ENCODE results near the gene TESK1.

DNA sequence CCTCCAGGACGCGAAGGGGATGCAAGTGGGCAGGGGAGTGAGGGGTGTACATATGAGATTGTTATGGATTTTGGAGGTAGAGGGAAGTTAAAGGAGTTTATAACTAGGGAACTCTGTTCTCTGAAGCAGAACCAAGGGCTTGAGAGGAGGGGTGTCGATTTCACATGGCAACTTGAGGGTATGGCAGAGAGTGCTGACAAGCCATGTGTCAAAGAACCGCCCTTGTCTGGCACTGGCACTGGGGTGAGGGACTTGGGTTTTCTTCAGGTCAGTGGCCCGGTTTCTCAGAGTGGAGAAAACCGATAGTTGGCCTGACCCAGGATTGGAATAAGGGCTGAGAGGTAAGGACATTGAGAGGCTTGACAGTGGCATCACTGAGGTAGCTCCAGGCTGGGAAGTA lies 47.7 kb upstream of the TESK1 start:
- TF ChIP-seq, protein P1, sequence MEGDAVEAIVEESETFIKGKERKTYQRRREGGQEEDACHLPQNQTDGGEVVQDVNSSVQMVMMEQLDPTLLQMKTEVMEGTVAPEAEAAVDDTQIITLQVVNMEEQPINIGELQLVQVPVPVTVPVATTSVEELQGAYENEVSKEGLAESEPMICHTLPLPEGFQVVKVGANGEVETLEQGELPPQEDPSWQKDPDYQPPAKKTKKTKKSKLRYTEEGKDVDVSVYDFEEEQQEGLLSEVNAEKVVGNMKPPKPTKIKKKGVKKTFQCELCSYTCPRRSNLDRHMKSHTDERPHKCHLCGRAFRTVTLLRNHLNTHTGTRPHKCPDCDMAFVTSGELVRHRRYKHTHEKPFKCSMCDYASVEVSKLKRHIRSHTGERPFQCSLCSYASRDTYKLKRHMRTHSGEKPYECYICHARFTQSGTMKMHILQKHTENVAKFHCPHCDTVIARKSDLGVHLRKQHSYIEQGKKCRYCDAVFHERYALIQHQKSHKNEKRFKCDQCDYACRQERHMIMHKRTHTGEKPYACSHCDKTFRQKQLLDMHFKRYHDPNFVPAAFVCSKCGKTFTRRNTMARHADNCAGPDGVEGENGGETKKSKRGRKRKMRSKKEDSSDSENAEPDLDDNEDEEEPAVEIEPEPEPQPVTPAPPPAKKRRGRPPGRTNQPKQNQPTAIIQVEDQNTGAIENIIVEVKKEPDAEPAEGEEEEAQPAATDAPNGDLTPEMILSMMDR (IDR thresholded peaks at IDR 0.05), result no peak
- no peak for TF ChIP-seq ZFX (IDR thresholded peaks at IDR 0.05; ENCODE audit: borderline replicate concordance)

Measured in 22Rv1 (cell line).